ENCODE measurements around the gene C2CD2.

C2CD2 gene

DNA sequence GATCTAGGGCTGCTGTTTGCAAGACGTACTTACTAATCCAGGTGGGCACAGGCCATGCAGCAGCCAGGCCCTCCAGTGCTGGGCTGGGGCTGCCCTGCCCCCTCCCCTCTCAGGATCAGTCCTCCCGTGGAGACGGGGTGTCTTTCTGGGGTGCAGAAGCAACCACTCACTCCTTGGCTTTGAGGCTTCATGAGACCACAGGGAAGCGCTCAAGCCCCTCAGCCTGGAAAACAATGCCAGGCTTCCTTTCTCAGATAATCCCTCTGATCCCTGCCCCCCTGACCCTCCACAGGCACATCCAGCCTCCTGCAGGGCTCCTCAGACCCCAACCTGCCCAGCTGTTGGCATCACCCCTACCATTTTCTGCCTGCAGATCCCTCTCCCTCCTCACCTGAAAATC lies 13.9 kb upstream of the C2CD2 start:
- no peak overlapping the region for H3K14ac ChIP-seq (ENCODE audit: low read length)
- H3K27ac ChIP-seq (ENCODE audit: low read depth, low read length): no peak overlapping the region
- no peak overlapping the region for H3K4me3 ChIP-seq (ENCODE audit: low read depth, low read length)
- no peak overlapping the region for H2BK120ac ChIP-seq (ENCODE audit: insufficient read depth, low read length, poor library complexity)
- no peak overlapping the region for H4K8ac ChIP-seq (ENCODE audit: low read depth, low read length)
- H3K4me1 ChIP-seq (ENCODE audit: control insufficient read depth in 1 of 2, insufficient read depth in 2 of 2, low read length in 2 of 2): peaks cover 0 to 2% of the 10 kb centered on the region in 2 experiments
- H4K12ac ChIP-seq (ENCODE audit: low read depth, low read length): no peak overlapping the region
- WGBS (ENCODE audit: extremely low coverage, insufficient coverage, insufficient read length): no CpG with 5 or more reads among the region's 4 CpGs
- H3K18ac ChIP-seq (ENCODE audit: low read length): no peak overlapping the region
- H4K91ac ChIP-seq (ENCODE audit: low read depth, low read length): no peak overlapping the region
- no peak for DNase-seq
- no peak overlapping the region for H3K4me2 ChIP-seq (ENCODE audit: low read length)
- H3K4ac ChIP-seq (ENCODE audit: low read depth, low read length): no peak overlapping the region
- H3K23ac ChIP-seq (ENCODE audit: low read length): no peak overlapping the region
- no peak overlapping the region for H2BK12ac ChIP-seq (ENCODE audit: low read length)
- no peaks in the 10 kb centered on the region for H3K27me3 ChIP-seq (ENCODE audit: insufficient read depth, low read length)
- H3K36me3 ChIP-seq (ENCODE audit: control insufficient read depth in 1 of 2, insufficient read depth in 2 of 2, low read length in 2 of 2): no peaks in the 10 kb centered on the region
- H2AFZ ChIP-seq (ENCODE audit: insufficient read depth, low read length, poor library complexity): no peak overlapping the region
- H3K79me2 ChIP-seq (ENCODE audit: control insufficient read depth, insufficient read depth, low read length, poor library complexity): no peaks in the 10 kb centered on the region
- no peak overlapping the region for H3K9ac ChIP-seq (ENCODE audit: low read length)
- no peak overlapping the region for H2AK5ac ChIP-seq (ENCODE audit: low read length)
- peaks cover 1% of the 10 kb centered on the region for H3K9me3 ChIP-seq (ENCODE audit: insufficient read depth, low read depth, low read length)
- no peak overlapping the region for H2BK5ac ChIP-seq (ENCODE audit: low read depth, low read length, poor library complexity)
- no peaks in the 10 kb centered on the region for H3K79me1 ChIP-seq (ENCODE audit: low read length)

DNA sequence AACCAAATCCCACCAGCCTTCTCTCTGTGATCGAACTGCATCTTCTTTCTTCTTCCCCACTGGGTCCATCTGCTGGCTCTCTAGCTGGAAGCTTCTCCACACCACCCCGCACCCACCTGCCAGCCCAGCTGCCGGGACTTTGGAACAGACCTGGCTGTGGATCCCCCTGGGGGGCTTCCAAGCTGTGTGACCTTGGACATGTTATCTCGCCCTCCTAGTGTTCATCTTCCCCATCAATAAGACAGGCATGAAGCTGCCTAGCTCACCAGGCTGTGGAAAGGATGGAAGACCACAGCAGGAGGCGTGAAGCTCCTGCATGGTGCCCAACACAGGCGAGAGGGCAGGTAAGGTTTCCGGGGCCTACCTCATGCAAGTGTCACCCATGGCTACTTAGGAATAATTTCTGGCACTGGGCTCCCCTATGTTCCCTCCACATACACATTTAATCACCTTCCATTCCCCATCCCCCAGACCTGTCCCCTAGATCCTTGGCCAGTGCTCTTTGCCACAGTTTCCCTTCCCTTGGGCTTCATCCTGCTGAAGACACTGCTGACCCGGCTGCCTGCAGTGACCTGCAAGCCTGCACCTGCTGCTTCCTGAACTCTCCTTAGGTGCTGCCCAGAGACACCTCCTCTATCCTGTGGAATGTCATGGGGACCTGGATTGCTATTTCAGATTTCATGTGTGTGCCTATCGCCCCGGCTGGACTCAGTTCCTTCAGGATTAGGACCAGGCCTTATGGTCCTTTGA lies 13.2 kb upstream of the C2CD2 start:
- no peak for DNase-seq
- Histone ChIP-seq H2AK5ac (ENCODE audit: low read length) (no peak overlapping the region), H3K14ac (ENCODE audit: low read length) (no peak overlapping the region), H2AFZ (ENCODE audit: insufficient read depth, low read length, poor library complexity) (no peak overlapping the region), H3K4ac (ENCODE audit: low read depth, low read length) (no peak overlapping the region), H3K27ac (ENCODE audit: low read depth, low read length) (no peak overlapping the region), H2BK5ac (ENCODE audit: low read depth, low read length, poor library complexity) (no peak overlapping the region), H2BK120ac (ENCODE audit: insufficient read depth, low read length, poor library complexity) (no peak overlapping the region), H4K12ac (ENCODE audit: low read depth, low read length) (no peak overlapping the region), H2BK12ac (ENCODE audit: low read length) (no peak overlapping the region), H3K79me2 (ENCODE audit: control insufficient read depth, insufficient read depth, low read length, poor library complexity) (no peaks in the 10 kb centered on the region), H3K23ac (ENCODE audit: low read length) (no peak overlapping the region), H3K4me3 (ENCODE audit: low read depth, low read length) (no peak overlapping the region), H3K4me2 (ENCODE audit: low read length) (no peak overlapping the region), H3K79me1 (ENCODE audit: low read length) (no peaks in the 10 kb centered on the region), H3K9ac (ENCODE audit: low read length) (no peak overlapping the region), H4K8ac (ENCODE audit: low read depth, low read length) (no peak overlapping the region), H4K91ac (ENCODE audit: low read depth, low read length) (no peak overlapping the region), H3K36me3 (ENCODE audit: control insufficient read depth in 1 of 2, insufficient read depth in 2 of 2, low read length in 2 of 2) (no peaks in the 10 kb centered on the region), H3K9me3 (ENCODE audit: insufficient read depth, low read depth, low read length) (peaks cover 1% of the 10 kb centered on the region), H3K4me1 (ENCODE audit: control insufficient read depth in 1 of 2, insufficient read depth in 2 of 2, low read length in 2 of 2) (peaks cover 0 to 2% of the 10 kb centered on the region in 2 experiments), H3K27me3 (ENCODE audit: insufficient read depth, low read length) (no peaks in the 10 kb centered on the region), H3K18ac (ENCODE audit: low read length) (no peak overlapping the region)
- no CpG with 5 or more reads among the region's 10 CpGs for WGBS (ENCODE audit: extremely low coverage, insufficient coverage, insufficient read length)

GRCh38 chr21:41966041-41966833 lies 12.4 kb upstream of the C2CD2 start:
- H3K27ac ChIP-seq (ENCODE audit: low read depth, low read length): no peak overlapping the region
- H3K4me2 ChIP-seq (ENCODE audit: low read length): no peak overlapping the region
- no peak overlapping the region for H3K18ac ChIP-seq (ENCODE audit: low read length)
- no peaks in the 10 kb centered on the region for H3K36me3 ChIP-seq (ENCODE audit: control insufficient read depth in 1 of 2, insufficient read depth in 2 of 2, low read length in 2 of 2)
- H3K4ac ChIP-seq (ENCODE audit: low read depth, low read length): no peak overlapping the region
- no peak overlapping the region for H4K12ac ChIP-seq (ENCODE audit: low read depth, low read length)
- H3K79me2 ChIP-seq (ENCODE audit: control insufficient read depth, insufficient read depth, low read length, poor library complexity): no peaks in the 10 kb centered on the region
- peaks cover 1% of the 10 kb centered on the region for H3K9me3 ChIP-seq (ENCODE audit: insufficient read depth, low read depth, low read length)
- H3K4me3 ChIP-seq (ENCODE audit: low read depth, low read length): no peak overlapping the region
- H3K9ac ChIP-seq (ENCODE audit: low read length): no peak overlapping the region
- H2AK5ac ChIP-seq (ENCODE audit: low read length): no peak overlapping the region
- no peak overlapping the region for H3K23ac ChIP-seq (ENCODE audit: low read length)
- H3K4me1 ChIP-seq (ENCODE audit: control insufficient read depth in 1 of 2, insufficient read depth in 2 of 2, low read length in 2 of 2): peaks cover 0 to 2% of the 10 kb centered on the region in 2 experiments
- DNase-seq: no peak
- no peak overlapping the region for H4K8ac ChIP-seq (ENCODE audit: low read depth, low read length)
- no peaks in the 10 kb centered on the region for H3K79me1 ChIP-seq (ENCODE audit: low read length)
- no CpG with 5 or more reads among the region's 11 CpGs for WGBS (ENCODE audit: extremely low coverage, insufficient coverage, insufficient read length)
- no peak overlapping the region for H2AFZ ChIP-seq (ENCODE audit: insufficient read depth, low read length, poor library complexity)
- H3K27me3 ChIP-seq (ENCODE audit: insufficient read depth, low read length): no peaks in the 10 kb centered on the region
- H2BK120ac ChIP-seq (ENCODE audit: insufficient read depth, low read length, poor library complexity): no peak overlapping the region
- no peak overlapping the region for H2BK5ac ChIP-seq (ENCODE audit: low read depth, low read length, poor library complexity)
- no peak overlapping the region for H2BK12ac ChIP-seq (ENCODE audit: low read length)
- H4K91ac ChIP-seq (ENCODE audit: low read depth, low read length): no peak overlapping the region
- no peak overlapping the region for H3K14ac ChIP-seq (ENCODE audit: low read length)

- H4K91ac ChIP-seq (ENCODE audit: low read depth, low read length): no peak overlapping the region
- H4K12ac ChIP-seq (ENCODE audit: low read depth, low read length): no peak overlapping the region
- no peaks in the 10 kb centered on the region for H3K36me3 ChIP-seq (ENCODE audit: control insufficient read depth in 1 of 2, insufficient read depth in 2 of 2, low read length in 2 of 2)
- no CpG with 5 or more reads among the region's 10 CpGs for WGBS (ENCODE audit: extremely low coverage, insufficient coverage, insufficient read length)
- H3K27ac ChIP-seq (ENCODE audit: low read depth, low read length): no peak overlapping the region
- no peak overlapping the region for H3K23ac ChIP-seq (ENCODE audit: low read length)
- H3K4me2 ChIP-seq (ENCODE audit: low read length): no peak overlapping the region
- H4K8ac ChIP-seq (ENCODE audit: low read depth, low read length): no peak overlapping the region
- no peak overlapping the region for H2AK5ac ChIP-seq (ENCODE audit: low read length)
- no peak overlapping the region for H3K9ac ChIP-seq (ENCODE audit: low read length)
- H3K79me2 ChIP-seq (ENCODE audit: control insufficient read depth, insufficient read depth, low read length, poor library complexity): no peaks in the 10 kb centered on the region
- no peak for DNase-seq
- H3K4ac ChIP-seq (ENCODE audit: low read depth, low read length): no peak overlapping the region
- H3K79me1 ChIP-seq (ENCODE audit: low read length): no peaks in the 10 kb centered on the region
- H3K4me3 ChIP-seq (ENCODE audit: low read depth, low read length): no peak overlapping the region
- no peak overlapping the region for H3K18ac ChIP-seq (ENCODE audit: low read length)
- H2BK12ac ChIP-seq (ENCODE audit: low read length): no peak overlapping the region
- H3K4me1 ChIP-seq (ENCODE audit: control insufficient read depth in 1 of 2, insufficient read depth in 2 of 2, low read length in 2 of 2): peaks cover 0 to 2% of the 10 kb centered on the region in 2 experiments
- H2BK5ac ChIP-seq (ENCODE audit: low read depth, low read length, poor library complexity): no peak overlapping the region
- H3K27me3 ChIP-seq (ENCODE audit: insufficient read depth, low read length): no peaks in the 10 kb centered on the region
- no peak overlapping the region for H2BK120ac ChIP-seq (ENCODE audit: insufficient read depth, low read length, poor library complexity)
- peaks cover 1% of the 10 kb centered on the region for H3K9me3 ChIP-seq (ENCODE audit: insufficient read depth, low read depth, low read length)
- H3K14ac ChIP-seq (ENCODE audit: low read length): no peak overlapping the region
- no peak overlapping the region for H2AFZ ChIP-seq (ENCODE audit: insufficient read depth, low read length, poor library complexity)
These were observed 11.7 kb upstream of the C2CD2 start for GRCh38 chr21:41965461-41966013.
